Activated T-cell treated with anti-CD3 and anti-CD28 coated beads, Interleukin-2, amount 50 U/mL, for 4 hours (primary cell): ENCODE measurements around the gene GLS. TPM values are rescaled to one million over a fixed set of nuclear protein-coding genes. Genes with fewer than 3 reads are reported as not detected.
A peak's percentile ranks its signal among the peaks of the same experiment; 100 is the strongest.

Experiments
- ATAC-seq, 2 donors: fragments of 200-7000 bp; cut with Tn5 transposase; one replicate each; pipeline ENCODE4 v1.10.0; 2021
- DNase-seq: peaks from one replicate; pipeline ENCODE4 v3.0.0-alpha.2; 2020
- H3K27me3 Mint-ChIP-seq: one replicate; pipeline ENCODE4 v1.8.0; 2021; ENCODE audit warnings: low read depth, mixed read lengths
- H3K36me3 Mint-ChIP-seq: one replicate; pipeline ENCODE4 v1.8.0; 2022; ENCODE audit warnings: mixed read lengths; ENCODE audit not compliant: insufficient read depth
- H3K4me1 Mint-ChIP-seq: one replicate; pipeline ENCODE4 v1.8.0; 2021; ENCODE audit warnings: low read depth, mixed read lengths
- H3K4me3 Mint-ChIP-seq: one replicate; pipeline ENCODE4 v1.8.0; 2021; ENCODE audit warnings: mild to moderate bottlenecking, moderate library complexity, mixed read lengths
- H3K9me3 Mint-ChIP-seq: one replicate; pipeline ENCODE4 v1.8.0; 2021; ENCODE audit warnings: mixed read lengths
- total RNA-seq, 3 donors: library from RNA; stranded (reverse); gene quantifications; one replicate each; pipeline ENCODE4 v1.2.1, GENCODE V29; 2021

Gene GLS
- total RNA-seq, 3 donors from 2014 or later, result 371 to 409 (median 377) TPM

DNA sequence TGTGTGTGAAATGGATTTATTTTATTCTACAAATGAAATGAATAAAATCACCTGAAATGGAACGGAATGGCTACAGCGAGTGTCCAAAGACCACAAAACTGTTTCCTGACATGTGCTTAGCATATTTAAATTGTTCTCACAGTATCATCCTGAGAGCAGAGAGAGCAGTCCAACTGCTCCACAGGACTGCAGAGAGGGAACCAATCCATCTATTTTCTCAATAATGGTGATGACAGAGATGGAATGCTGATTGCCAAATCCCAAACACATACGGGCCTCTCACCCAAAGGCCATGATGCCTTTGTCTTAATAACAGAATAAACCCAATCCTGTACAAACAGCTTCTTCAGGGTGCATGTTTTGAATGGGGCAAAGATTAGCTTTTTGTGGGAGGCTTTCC, 92.2 kb downstream of the GLS start:
- no peaks in the 10 kb centered on the region for H3K27me3 Mint-ChIP-seq
- no peaks in the 10 kb centered on the region for H3K9me3 Mint-ChIP-seq
- DNase-seq (no peak), ATAC-seq (no peak)
- peaks cover 71% of the 10 kb centered on the region for H3K36me3 Mint-ChIP-seq
- peaks cover 19% of the 10 kb centered on the region for H3K4me1 Mint-ChIP-seq
- H3K4me3 Mint-ChIP-seq, result no peak overlapping the region

DNA sequence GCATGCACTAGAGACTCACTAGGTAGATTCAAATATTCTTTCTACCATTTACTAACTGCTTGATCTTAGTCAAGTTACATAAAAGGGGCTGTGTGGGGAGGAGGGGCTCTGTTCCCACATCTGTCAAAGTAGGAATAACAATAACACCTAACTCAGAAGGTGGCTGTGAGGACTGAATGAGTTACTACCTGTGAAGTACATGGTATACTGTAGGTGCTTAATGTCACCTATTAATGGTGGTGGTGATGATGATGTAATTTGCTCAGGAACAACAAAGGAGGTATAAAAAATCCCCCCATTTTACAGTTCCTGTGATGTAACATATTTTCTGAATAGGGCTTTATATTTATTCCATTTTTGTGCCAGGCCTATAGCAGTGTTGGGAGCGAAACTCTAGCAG, 92.6 kb downstream of the GLS start:
- no peaks in the 10 kb centered on the region for H3K9me3 Mint-ChIP-seq
- H3K36me3 Mint-ChIP-seq, result peaks cover 70% of the 10 kb centered on the region
- ATAC-seq, result no peak
- H3K4me1 Mint-ChIP-seq, result peaks cover 21% of the 10 kb centered on the region
- H3K27me3 Mint-ChIP-seq, result no peaks in the 10 kb centered on the region
- no peak overlapping the region for H3K4me3 Mint-ChIP-seq
- no peak for DNase-seq

DNA sequence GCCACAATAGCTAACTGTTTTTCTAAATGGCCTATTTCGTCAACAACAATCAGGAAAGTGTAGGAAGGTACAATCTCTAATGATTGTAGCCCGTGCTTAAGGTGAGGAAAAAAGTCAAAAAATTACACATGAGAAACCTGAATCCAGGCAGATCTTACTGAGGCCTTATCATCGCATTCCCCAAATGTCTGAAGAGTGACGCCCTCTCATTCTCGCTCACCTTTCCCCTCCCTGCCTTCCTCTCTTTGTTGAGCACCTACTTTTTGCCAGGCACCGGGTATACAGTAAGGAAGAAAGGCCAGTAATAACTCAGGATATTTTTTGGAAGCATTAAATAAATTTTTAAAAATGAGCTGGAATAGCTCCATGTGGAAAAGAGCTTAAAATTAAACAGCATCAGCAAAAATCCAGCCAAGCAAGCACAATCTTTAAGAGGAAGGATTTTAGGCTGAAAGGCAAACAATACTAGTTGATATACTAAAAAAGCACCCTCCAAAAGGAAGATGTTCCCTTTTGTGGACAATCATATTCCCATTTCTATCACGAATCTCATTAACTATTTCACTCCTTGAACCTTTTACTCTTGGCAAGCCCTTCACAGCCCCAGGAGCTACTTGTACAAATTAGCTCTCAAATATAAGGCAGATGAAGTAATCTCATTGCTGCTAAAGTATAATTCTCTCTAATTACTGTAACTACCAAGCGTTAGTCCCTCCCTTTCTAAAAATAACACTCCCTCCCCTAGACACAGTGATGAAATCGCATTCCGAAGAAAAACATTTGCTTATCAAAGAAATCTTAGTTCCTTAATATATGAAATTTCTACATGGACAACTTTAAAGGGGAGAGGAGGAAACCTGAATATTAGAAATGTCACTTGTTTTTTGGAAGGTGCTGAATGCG, 93.4 kb downstream of the GLS start:
- H3K27me3 Mint-ChIP-seq, result no peaks in the 10 kb centered on the region
- H3K9me3 Mint-ChIP-seq, result no peaks in the 10 kb centered on the region
- peaks cover 25% of the 10 kb centered on the region for H3K4me1 Mint-ChIP-seq
- peaks cover 73% of the 10 kb centered on the region for H3K36me3 Mint-ChIP-seq
- DNase-seq (no peak), ATAC-seq (no peak)
- no peak overlapping the region for H3K4me3 Mint-ChIP-seq

DNA sequence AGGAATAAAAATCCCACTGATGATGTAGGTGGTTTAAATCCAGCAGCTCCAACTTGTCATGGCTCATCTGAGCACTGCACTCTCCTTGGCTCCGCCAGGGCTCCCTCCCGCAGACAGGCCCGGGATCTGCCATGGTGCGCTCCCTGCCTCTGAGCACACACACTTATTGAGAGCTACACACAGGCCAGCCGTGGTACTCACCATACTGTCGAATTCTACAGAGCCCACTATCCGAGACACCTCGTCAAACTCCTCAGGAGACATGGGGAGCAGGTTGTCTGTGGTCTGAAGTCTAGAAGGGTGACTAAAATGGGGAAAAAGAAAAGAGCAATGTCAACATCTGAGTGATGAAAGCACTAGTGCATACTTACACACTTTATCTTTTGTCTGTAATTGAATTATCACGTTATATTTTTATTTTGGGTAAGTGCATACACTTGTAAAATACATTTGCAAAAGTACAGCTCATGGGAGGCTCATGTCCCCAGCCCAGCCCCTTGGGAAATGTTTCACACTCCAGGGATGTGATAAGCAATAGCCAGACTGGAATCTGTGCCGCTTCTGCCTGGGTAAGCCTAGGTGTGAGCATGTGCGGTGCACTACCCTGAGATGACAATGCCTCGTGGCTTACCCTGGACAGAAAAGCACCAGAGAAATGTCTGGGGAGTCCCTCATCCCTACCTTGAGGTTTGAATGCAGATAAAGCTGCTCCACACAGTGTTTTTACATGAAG, 94.2 kb downstream of the GLS start:
- ATAC-seq (no peak), DNase-seq (no peak)
- Mint-ChIP-seq H3K9me3 (no peaks in the 10 kb centered on the region), H3K27me3 (no peaks in the 10 kb centered on the region), H3K4me1 (peaks cover 22% of the 10 kb centered on the region), H3K36me3 (peaks cover 72% of the 10 kb centered on the region), H3K4me3 (no peak overlapping the region)

DNA sequence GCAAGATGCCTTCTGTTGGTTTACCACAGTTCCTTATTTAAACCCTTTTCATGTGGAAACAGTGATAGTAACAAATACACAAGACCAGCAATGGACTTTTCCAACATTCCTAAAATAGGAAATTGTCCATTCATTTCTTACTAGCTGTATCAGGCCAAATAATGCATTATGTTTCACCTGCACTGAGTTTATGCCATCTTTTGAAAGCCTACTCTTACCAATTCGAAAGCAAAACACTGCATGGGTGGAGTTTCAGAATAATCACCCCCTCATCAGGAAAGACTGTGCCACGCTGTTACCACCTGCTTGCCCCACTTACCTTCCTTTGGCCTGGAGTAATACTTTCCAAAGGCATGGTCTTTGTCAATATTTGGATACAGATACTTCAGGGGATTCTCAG, 95.9 kb downstream of the GLS start:
- Mint-ChIP-seq H3K4me1 (peaks cover 33% of the 10 kb centered on the region), H3K9me3 (no peaks in the 10 kb centered on the region)
- ATAC-seq, result peak in 1 of 2 donors; percentile 13

DNA sequence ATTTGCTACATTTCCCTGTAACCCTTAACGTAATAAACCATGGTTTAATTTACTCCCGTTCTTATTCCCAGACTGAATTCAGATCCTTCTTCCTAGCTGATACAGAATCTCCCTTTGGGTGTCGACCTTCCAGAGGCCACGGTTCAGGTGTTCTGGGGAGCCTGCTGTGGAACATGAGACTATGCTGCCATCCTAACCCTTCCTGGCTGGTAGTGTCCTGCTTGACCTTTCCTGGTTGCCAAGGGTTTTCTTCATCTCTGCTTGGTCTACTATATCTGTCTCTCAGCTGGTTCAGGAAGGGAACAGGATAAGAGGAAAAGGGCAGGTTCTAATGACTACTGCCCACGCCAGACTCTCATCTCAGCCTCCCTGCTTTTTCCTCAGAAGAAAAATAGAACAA, 96.9 kb downstream of the GLS start:
- H3K9me3 Mint-ChIP-seq, result no peaks in the 10 kb centered on the region
- DNase-seq (no peak), ATAC-seq (no peak)
- H3K27me3 Mint-ChIP-seq, result no peaks in the 10 kb centered on the region
- H3K4me3 Mint-ChIP-seq, result no peak overlapping the region
- H3K36me3 Mint-ChIP-seq, result peaks cover 79% of the 10 kb centered on the region
- peaks cover 38% of the 10 kb centered on the region for H3K4me1 Mint-ChIP-seq

More for the DNA sequence above, 95.9 kb downstream of the GLS start:
- Mint-ChIP-seq H3K4me3 (no peak overlapping the region), H3K27me3 (no peaks in the 10 kb centered on the region), H3K36me3 (peaks cover 75% of the 10 kb centered on the region)
- DNase-seq, result no peak

DNA sequence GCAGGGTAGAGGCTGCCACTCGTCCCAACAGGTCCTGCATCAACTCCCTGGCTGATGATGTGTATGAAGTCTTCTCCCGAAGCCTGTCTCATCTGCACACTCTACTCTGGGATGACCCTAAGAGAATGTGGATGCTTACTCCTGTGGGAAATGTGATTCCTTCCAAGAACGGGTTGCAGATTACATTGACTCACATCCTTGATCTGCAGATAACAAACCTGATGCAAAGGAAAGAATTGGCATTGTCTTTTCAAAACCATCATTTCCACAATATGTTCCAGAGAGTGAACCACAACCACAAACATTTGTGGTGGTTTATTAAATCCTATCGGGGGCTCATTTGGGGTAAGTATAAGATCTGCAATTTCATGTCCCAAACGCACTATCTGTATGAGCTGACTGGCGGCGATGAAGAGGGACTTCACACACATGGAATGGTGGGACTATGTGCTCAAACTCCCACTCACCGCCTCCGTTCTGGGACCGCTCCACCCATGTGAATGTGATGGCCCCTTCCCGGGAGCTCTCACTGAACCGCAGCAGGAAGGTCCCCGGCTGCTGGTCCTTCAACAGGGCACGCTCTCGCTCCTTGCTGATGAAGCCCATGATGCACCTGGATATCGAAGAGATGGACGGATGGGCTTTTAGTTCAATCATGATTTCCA, 97.9 kb downstream of the GLS start:
- ATAC-seq (no peak), DNase-seq (no peak)
- H3K27me3 Mint-ChIP-seq, result no peaks in the 10 kb centered on the region
- peaks cover 44% of the 10 kb centered on the region for H3K4me1 Mint-ChIP-seq
- no peaks in the 10 kb centered on the region for H3K9me3 Mint-ChIP-seq
- H3K36me3 Mint-ChIP-seq, result peaks cover 82% of the 10 kb centered on the region
- no peak overlapping the region for H3K4me3 Mint-ChIP-seq

DNA sequence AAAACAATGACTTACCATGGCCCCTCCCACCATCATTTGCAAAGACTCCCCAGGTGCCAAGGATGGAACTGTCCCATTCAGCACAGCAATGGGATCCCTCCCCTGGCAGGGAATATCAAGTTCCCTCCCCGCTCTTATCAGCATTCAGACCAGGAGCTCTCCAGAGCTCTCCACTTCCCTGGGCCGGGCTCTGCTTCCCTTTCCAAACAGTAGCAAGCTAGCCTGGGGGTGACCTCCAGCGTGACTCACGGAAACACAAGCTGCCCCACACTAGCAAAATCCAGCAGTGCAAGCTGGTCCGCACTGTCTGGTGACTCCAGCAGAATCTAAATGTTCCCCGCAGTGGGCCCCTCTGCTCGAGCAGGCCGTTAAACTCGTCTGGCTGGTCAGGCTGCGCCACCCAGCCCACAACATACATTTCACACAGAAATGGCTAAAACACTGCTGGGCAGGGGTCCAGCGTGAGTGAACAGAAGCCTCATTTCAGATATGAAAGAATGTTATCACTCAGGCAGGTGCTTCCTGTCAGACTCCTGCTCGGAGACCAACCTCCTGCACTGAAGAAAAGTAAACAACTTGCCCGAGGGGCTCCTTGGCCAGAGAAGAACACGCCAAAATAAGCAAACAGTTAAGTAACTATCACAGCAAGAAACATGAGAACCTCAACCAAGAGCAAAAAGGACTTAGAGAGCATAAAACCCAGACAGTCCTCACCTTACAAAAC, 99.4 kb downstream of the GLS start:
- Mint-ChIP-seq H3K4me3 (no peak overlapping the region), H3K9me3 (no peaks in the 10 kb centered on the region), H3K4me1 (peaks cover 51% of the 10 kb centered on the region), H3K36me3 (peaks cover 83% of the 10 kb centered on the region), H3K27me3 (no peaks in the 10 kb centered on the region)
- ATAC-seq (no peak), DNase-seq (no peak)

DNA sequence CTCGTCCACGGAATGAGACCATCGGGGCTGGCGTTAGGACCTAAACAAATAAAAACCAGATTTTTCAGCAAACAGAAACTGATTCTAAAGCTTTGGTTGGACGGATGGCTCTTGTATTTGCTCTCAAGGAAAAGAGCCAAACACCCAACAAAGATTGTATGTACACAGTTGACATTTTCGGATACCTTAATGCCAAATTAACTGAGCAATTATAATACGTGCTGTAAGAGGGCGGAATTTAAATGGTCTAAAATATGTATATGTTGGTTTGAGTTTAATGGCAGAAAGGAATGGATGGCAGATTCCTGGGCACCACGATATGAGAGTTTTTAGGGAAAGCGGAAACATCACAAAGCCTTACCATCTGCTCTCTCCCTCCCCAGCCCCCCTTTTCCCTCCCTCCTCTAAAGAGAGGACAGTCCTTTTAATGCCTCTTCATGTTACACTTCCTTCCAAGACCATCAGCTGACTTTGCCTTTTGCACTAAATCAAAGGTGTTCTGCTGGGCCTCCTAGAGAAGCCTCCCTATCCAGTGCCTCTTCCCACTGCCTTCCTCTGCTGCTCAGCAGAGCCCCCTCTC, 100.1 kb downstream of the GLS start:
- no peaks in the 10 kb centered on the region for H3K27me3 Mint-ChIP-seq
- H3K36me3 Mint-ChIP-seq, result peaks cover 84% of the 10 kb centered on the region
- no peak overlapping the region for H3K4me3 Mint-ChIP-seq
- DNase-seq (no peak), ATAC-seq (no peak)
- H3K4me1 Mint-ChIP-seq, result peaks cover 55% of the 10 kb centered on the region
- H3K9me3 Mint-ChIP-seq, result no peaks in the 10 kb centered on the region

DNA sequence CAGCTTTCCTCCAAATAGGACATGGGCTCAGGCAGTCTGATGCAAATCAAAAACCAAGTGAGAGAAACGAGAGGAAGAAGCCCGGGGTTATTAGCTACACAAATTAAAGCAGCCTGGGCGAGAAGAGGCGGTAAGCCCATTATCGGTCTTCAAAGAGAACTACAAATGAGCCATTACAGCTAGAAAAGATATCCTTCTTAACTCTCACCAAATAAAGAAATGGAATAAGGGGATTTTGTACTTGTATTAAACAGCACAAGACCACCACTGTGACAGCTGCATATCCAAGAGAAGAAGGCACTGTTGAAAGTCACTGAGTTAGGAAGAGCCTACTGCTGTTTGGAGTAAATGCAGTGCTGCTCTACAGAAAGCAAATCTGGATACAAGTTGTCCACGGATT, 100.7 kb downstream of the GLS start:
- DNase-seq (no peak), ATAC-seq (no peak)
- Mint-ChIP-seq H3K4me1 (peaks cover 55% of the 10 kb centered on the region), H3K27me3 (no peaks in the 10 kb centered on the region), H3K4me3 (no peak overlapping the region), H3K36me3 (peaks cover 86% of the 10 kb centered on the region), H3K9me3 (no peaks in the 10 kb centered on the region)

DNA sequence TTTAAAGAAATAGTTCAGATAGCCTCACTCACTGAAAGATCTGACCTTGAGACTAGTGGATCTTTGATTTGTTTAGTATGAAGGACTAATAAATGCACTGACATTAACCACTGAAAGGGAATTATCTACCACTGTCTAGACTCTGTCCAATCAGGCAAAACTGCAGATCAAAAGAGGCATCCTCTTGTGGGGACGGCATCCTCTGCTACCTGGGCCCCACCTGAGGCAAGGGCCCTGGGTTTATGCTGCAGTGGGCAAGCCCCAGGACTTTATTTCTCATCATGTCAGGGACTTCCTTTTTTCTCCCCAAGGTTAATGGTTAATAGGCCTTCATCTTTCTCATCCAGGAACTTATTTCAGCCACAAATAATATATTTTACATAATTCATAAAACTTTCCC, 101.1 kb downstream of the GLS start:
- peaks cover 53% of the 10 kb centered on the region for H3K4me1 Mint-ChIP-seq
- H3K4me3 Mint-ChIP-seq, result no peak overlapping the region
- ATAC-seq (no peak), DNase-seq (no peak)
- H3K36me3 Mint-ChIP-seq, result peaks cover 83% of the 10 kb centered on the region
- H3K9me3 Mint-ChIP-seq, result no peaks in the 10 kb centered on the region
- no peaks in the 10 kb centered on the region for H3K27me3 Mint-ChIP-seq

DNA sequence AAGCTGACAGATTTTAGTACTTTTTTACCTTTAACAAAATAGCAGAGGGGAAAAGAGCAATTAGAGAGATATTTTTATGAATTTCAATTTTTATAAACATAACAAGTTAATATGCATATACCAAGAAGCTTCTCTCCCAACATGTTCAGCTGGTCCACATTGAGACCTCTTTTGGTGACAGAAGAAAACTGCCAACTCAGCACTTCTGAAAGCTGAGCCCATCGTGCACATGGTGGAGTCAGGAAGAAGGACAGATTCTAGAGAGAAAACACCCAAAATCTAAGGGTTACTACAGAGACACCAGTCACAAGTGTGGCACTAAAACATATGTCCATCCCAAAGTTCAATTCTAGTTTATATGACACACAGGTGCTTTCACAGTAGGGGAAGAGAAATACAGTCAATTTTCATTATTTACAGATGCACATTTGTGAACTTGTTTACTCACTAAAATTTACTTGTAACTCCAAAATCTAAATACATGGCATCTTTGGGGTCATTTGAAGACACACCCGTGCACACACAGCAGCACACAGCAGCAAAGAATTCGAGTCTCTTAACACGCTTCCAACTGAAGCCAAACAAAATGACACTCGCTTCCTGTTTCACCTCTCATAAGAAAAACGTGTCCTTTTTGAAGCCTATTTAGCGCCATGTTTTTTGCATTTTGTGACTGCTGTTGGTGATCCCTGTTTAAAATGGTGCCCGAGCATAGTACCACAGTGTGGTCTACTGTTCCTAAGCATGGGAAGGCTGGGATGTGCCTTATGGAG, 101.8 kb downstream of the GLS start:
- Mint-ChIP-seq H3K36me3 (peaks cover 84% of the 10 kb centered on the region), H3K9me3 (no peaks in the 10 kb centered on the region), H3K4me3 (no peak overlapping the region), H3K4me1 (peaks cover 54% of the 10 kb centered on the region), H3K27me3 (no peaks in the 10 kb centered on the region)
- ATAC-seq, result no peak
- no peak for DNase-seq

DNA sequence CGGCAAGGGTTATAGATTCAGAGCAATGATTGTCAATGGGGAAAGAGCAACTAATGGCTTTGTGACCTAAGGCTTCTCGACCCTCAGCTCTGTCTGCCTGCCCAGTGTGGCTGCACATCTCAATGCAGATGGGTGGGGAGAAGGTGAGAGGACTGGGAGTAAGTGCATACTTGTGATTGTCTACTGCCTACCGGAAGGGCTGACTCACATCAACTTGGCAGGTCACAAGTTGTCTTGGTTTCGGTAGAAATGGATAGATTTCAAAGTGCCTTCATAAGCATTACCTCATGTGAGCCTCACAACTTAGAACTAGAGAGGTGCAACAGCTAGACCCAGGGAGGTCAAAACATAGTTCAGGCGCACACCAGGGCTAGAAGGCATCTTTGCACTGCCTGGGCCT, 104.0 kb downstream of the GLS start:
- Mint-ChIP-seq H3K4me3 (no peak overlapping the region), H3K27me3 (no peaks in the 10 kb centered on the region), H3K4me1 (peaks cover 47% of the 10 kb centered on the region), H3K36me3 (peaks cover 79% of the 10 kb centered on the region), H3K9me3 (no peaks in the 10 kb centered on the region)
- DNase-seq (no peak), ATAC-seq (peak; percentile 72 to 82)
